HepG2 (cell line): ENCODE results near the gene EXOC3L4. TPM values are rescaled to one million over a fixed set of nuclear protein-coding genes. Genes with fewer than 3 reads are reported as not detected.

Source experiments
- ESRRA ChIP-seq: sonication (generic); formaldehyde crosslinking; IDR thresholded peaks from 2 replicates; pipeline ENCODE4 v1.5.1; 2020; ENCODE audit warnings: mild to moderate bottlenecking, low read depth, missing genetic modification reagents
- FOXA3 ChIP-seq: IDR thresholded peaks from 2 replicates; pipeline ENCODE4 v1.6.1; 2016; ENCODE audit warnings: missing genetic modification reagents, missing compliant biosample characterization
- FOXO1 ChIP-seq: sonication (generic); formaldehyde crosslinking; IDR thresholded peaks from 2 replicates; pipeline ENCODE4 v1.4.0; 2020; ENCODE audit warnings: missing genetic modification reagents
- GLI4 ChIP-seq: sonication (generic); formaldehyde crosslinking; IDR thresholded peaks from 2 replicates; pipeline ENCODE4 v1.5.1; 2020; ENCODE audit warnings: missing genetic modification reagents, mild to moderate bottlenecking, moderate library complexity, borderline replicate concordance
- HDAC1 ChIP-seq: sonication (generic); formaldehyde crosslinking; IDR thresholded peaks from 2 replicates; pipeline ENCODE4 v1.5.1; 2020; ENCODE audit warnings: mild to moderate bottlenecking, missing genetic modification reagents
- HNRNPLL ChIP-seq: fragments of 200-400 bp; formaldehyde crosslinking; IDR thresholded peaks from 2 replicates; pipeline ENCODE4 v1.6.1; 2017; ENCODE audit warnings: mild to moderate bottlenecking, low read depth, low read length; ENCODE audit not compliant: poor library complexity, severe bottlenecking
- MAFK ChIP-seq, 2 experiments: IDR thresholded peaks in 1 of 2; conservative IDR thresholded peaks in 1 of 2; 2 replicates each; pipeline ENCODE4 v1.6.1; 2011; ENCODE audit warnings: improper control_type of control experiment in 2 of 2, low read length in 2 of 2
- MIXL1 ChIP-seq: IDR thresholded peaks from 2 replicates; pipeline ENCODE4 v1.6.1; 2016
- MTF2 ChIP-seq: sonication (generic); formaldehyde crosslinking; IDR thresholded peaks from 2 replicates; pipeline ENCODE4 v1.5.0; 2020; ENCODE audit warnings: missing genetic modification reagents, borderline replicate concordance
- MYPOP ChIP-seq: sonication (generic); formaldehyde crosslinking; IDR thresholded peaks from 2 replicates; pipeline ENCODE4 v1.8.1; 2023; ENCODE audit warnings: mild to moderate bottlenecking, moderate library complexity, missing genetic modification reagents
- NR2C2 ChIP-seq: sonication (generic); formaldehyde crosslinking; IDR thresholded peaks from 2 replicates; pipeline ENCODE4 v1.4.0; 2020; ENCODE audit warnings: missing genetic modification reagents, mild to moderate bottlenecking, moderate library complexity, borderline replicate concordance
- PCBP1 ChIP-seq: fragments of 200-400 bp; formaldehyde crosslinking; IDR thresholded peaks from 2 replicates; pipeline ENCODE4 v1.6.1; 2017; ENCODE audit warnings: mild to moderate bottlenecking, low read depth, low read length, borderline replicate concordance
- SIX4 ChIP-seq: sonication (generic); formaldehyde crosslinking; IDR thresholded peaks from 2 replicates; pipeline ENCODE4 v1.4.0; 2020; ENCODE audit warnings: missing genetic modification reagents
- SMAD3 ChIP-seq: sonication (generic); formaldehyde crosslinking; IDR thresholded peaks from 2 replicates; pipeline ENCODE4 v1.4.0; 2020; ENCODE audit warnings: missing genetic modification reagents
- SNAI1 ChIP-seq: sonication (generic); formaldehyde crosslinking; IDR thresholded peaks from 2 replicates; pipeline ENCODE4 v1.5.0; 2020; ENCODE audit warnings: mild to moderate bottlenecking, missing genetic modification reagents, borderline replicate concordance
- SNAPC2 ChIP-seq: sonication (generic); formaldehyde crosslinking; IDR thresholded peaks from 2 replicates; pipeline ENCODE4 v1.8.1; 2022; ENCODE audit warnings: mild to moderate bottlenecking, missing genetic modification reagents
- TCF7L2 ChIP-seq: IDR thresholded peaks from 2 replicates; pipeline ENCODE4 v1.6.1; 2011; ENCODE audit warnings: mild to moderate bottlenecking, low read depth, low read length, moderate library complexity
- TFDP2 ChIP-seq: sonication (generic); formaldehyde crosslinking; IDR thresholded peaks from 2 replicates; pipeline ENCODE4 v1.4.0; 2020; ENCODE audit warnings: missing genetic modification reagents
- ZBTB49 ChIP-seq: sonication (generic); formaldehyde crosslinking; IDR thresholded peaks from 2 replicates; pipeline ENCODE4 v1.4.0; 2020; ENCODE audit warnings: missing genetic modification reagents, borderline replicate concordance
- ZNF256 ChIP-seq: sonication (generic); formaldehyde crosslinking; conservative IDR thresholded peaks from 2 replicates; pipeline ENCODE4 v1.4.0; 2020; ENCODE audit warnings: missing genetic modification reagents
- ZNF674 ChIP-seq: sonication (generic); formaldehyde crosslinking; IDR thresholded peaks from 2 replicates; pipeline ENCODE4 v1.5.0; 2020; ENCODE audit warnings: low read depth, mild to moderate bottlenecking, missing genetic modification reagents
- ZNF710 ChIP-seq: sonication (generic); formaldehyde crosslinking; IDR thresholded peaks from 2 replicates; pipeline ENCODE4 v1.5.0; 2020; ENCODE audit warnings: mild to moderate bottlenecking, missing genetic modification reagents, borderline replicate concordance
- ZNF740 ChIP-seq: sonication (generic); formaldehyde crosslinking; IDR thresholded peaks from 2 replicates; pipeline ENCODE4 v1.4.0; 2020; ENCODE audit warnings: missing genetic modification reagents
- polyA plus RNA-seq, 8 experiments: library from polyadenylated mRNA; depleted of rRNA in 3 of 8; stranded (reverse) in 7 of 8; unstranded in 1 of 8; fragments of >200 nt; fragmentation: Illumina TruSeq in 4 of 8; extraction: Trizol in 4 of 8; gene quantifications; 2 replicates each; pipeline versions ENCODE4 v1.2.1 to v1.2.3, GENCODE V29; 2011 to 2016; ENCODE audit warnings: low read depth in 4 of 8, missing spikeins in 1 of 8, mixed read lengths in 1 of 8; ENCODE audit not compliant: insufficient read depth in 1 of 8
- total RNA-seq, 5 experiments: library from RNA; depleted of rRNA; stranded (reverse); fragments of >200 nt; fragmentation: Illumina TruSeq; extraction: Trizol; gene quantifications; 2 replicates each; pipeline ENCODE4 v1.2.3, GENCODE V29; 2016; ENCODE audit warnings: low read depth in 1 of 5

EXOC3L4 gene
- total and polyA plus RNA-seq, 2 of the 13 experiments (the other 11 are each of a cell fraction or from before 2014, with no cell fraction given): 11.8 to 27.0 TPM

GRCh38 chr14:103091041-103091882 is 3.3 kb upstream of the EXOC3L4 start (continued):
- TF ChIP-seq ZNF740 (CRISPR knock-in tag): peak; percentile 87
- TF ChIP-seq TFDP2: no peak
- no peak for TF ChIP-seq TCF7L2
- no peak for TF ChIP-seq ZNF256 (CRISPR knock-in tag)
- no peak for TF ChIP-seq SNAI1
- no peak for TF ChIP-seq MTF2
- no peak for TF ChIP-seq ZBTB49 (CRISPR knock-in tag)
- TF ChIP-seq SIX4 (CRISPR knock-in tag): no peak
- TF ChIP-seq HNRNPLL: peak; percentile 42
- no peak for TF ChIP-seq GLI4 (CRISPR knock-in tag)
- peak; percentile 37; the same call in 1 of the 2 replicates for TF ChIP-seq HDAC1 (CRISPR knock-in tag)
- TF ChIP-seq ZNF674 (CRISPR knock-in tag): no peak
- no peak for TF ChIP-seq FOXO1 (CRISPR knock-in tag)
- no peak for TF ChIP-seq SMAD3 (CRISPR knock-in tag)
- TF ChIP-seq PCBP1: 0 out of 2 replicates have a peak, but pooled peaks have one; percentile 30
- TF ChIP-seq SNAPC2 (CRISPR knock-in tag): no peak
- no peak for TF ChIP-seq MYPOP (CRISPR knock-in tag)
- TF ChIP-seq MIXL1: no peak
- no peak for TF ChIP-seq MAFK (conservative IDR thresholded peaks at IDR 0.05 in 1 of 2, IDR thresholded peaks at IDR 0.05 in 1 of 2; ENCODE audit: low read length in 2 of 2)
- no peak for TF ChIP-seq NR2C2 (CRISPR knock-in tag)
- TF ChIP-seq ZNF710 (CRISPR knock-in tag): no peak; the same call in 1 of the 2 replicates
- TF ChIP-seq ESRRA (CRISPR knock-in tag): no peak
- TF ChIP-seq FOXA3 (CRISPR knock-in tag): no peak
